GM19397 (cell line): Measurements from ENCODE around the gene LSAMP.

ENCODE experiments used
- ATAC-seq: cut with Tn5 transposase; IDR thresholded peaks from one replicate; pipeline ENCODE4 v1.9.1; 2021; ENCODE audit warnings: mild to moderate bottlenecking, moderate library complexity; ENCODE audit not compliant: unreplicated experiment

Gene LSAMP

DNA sequence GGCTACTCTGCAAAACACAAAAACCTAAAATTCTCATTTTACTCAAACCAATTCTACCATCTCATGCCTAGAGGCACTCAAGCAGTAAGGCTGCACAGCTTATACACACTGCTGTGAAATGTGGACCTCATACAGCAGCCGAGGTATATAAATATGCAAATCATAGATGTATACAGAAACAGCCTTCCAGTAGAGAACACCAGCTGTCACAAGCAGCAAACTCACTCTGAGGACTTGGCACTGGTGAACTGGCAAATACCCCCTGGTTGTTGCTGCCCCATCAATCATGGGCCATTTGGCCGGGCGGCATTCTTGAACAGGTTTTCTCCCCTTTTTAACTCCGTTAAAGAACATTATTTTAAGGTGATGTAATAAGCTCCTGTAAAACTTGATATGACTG is 378.0 kb downstream of the LSAMP start:
- peak; percentile 96 for ATAC-seq

DNA sequence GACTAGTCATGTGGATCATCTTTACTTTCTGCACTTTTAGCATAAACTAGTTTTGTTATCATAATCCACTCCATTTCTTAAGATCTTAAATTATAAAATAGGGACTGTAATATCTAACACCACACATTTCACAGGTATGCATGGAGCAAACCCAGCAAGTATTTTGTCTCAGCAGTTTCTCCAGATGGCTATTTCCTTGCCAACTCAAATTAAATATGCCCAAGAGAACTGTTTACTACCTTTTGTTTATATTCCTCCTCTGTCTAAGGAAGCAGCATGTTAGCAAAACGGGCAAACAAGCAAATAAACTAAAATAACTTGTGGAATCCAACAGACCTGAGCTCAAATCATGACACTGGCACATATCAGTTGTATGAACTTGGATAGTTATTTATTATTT is 379.8 kb downstream of the LSAMP start:
- ATAC-seq, result no peak

DNA sequence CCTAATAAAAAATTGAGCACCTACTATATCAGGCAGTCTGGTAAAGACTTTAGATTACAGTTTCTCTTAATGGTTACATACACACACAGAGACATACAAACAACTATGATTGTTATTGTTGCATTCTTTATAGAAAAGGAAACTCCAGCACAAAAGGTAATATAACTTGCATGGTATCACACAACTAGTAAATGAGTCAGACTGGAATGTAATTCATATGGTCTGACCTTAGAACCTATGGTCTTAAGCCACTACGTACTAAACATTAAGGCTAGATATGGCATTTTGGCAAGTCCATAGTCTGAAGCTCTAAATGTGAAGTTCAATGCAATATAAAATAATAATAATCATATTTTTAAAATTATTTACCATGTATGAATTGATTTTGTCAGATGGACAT is 380.6 kb downstream of the LSAMP start:
- no peak for ATAC-seq

DNA sequence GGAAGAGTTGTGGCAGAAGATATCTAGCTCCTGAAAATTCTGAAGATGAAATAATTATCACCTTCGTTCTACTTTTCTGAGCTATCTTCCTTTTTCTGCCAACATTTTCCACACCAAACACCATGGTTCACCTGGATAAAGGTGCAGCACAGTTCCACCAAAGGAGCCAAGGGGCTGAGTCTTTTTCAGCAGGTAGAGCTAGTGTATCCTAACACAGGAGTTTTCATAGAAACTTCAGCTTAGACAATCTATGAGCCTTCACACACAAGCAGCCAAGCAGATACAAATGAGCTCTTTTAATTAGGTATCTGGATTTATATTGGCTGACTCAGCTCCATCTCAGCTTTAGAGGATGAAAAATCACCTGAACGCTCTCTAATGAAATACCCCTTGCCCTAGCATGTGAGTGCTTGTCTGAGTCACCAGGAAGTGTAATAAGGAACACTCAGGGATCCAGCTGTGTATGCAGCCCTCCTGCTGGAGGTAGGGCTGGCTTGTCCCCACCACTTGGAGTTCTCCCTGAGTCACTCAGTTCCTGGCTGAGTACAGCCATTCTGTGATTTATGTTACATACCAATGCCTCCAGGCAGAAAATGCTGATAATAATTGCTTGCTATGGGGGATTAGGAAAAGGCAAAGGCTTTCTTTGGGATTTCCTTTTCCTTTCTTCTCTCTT is 385.7 kb downstream of the LSAMP start:
- no peak for ATAC-seq

DNA sequence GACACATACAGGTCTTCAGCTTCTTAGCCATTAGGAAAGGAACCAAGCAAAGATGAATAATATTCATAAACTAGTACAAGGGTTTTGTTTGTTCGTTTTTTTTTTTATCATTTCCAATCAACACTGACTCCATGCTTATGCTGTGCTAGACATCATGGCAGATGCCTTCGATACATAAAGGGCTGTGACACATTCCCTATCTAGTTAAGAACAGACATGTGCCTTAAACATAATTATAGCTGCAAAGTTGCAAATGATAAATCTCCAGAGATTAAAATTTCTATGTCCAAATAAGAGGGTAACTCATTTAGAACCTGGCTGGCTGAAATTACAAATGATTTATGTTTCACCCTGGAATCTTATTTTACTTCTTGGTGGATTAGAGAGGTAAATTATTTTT is 386.4 kb downstream of the LSAMP start:
- ATAC-seq, result no peak

DNA sequence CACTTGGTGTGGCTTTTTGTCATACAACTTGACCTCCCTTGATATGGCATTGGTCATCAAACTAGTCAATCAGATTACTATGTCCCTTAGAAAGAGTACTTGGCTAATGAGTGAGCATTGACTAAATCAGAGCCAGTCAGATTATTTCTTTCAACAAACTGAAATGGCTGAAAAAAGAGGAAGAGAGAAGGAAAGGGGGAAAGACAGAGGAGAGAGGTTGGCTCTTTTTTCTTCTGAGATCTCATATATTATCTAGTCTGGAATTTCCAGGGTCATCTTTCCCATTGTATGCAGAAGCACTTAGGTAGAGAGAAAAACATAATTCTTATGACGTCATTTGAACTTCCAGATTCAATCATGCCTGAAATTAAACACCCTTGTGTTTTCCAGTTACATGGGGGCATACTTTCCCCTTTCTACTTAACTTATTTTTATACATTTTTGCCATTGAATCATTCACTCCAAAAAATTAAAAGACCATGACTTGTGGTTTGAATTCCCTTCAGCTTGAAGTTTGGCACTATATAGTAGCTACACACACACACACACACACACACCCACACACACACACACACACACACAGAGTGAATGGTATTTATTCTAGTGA is 387.8 kb downstream of the LSAMP start:
- ATAC-seq, result no peak

DNA sequence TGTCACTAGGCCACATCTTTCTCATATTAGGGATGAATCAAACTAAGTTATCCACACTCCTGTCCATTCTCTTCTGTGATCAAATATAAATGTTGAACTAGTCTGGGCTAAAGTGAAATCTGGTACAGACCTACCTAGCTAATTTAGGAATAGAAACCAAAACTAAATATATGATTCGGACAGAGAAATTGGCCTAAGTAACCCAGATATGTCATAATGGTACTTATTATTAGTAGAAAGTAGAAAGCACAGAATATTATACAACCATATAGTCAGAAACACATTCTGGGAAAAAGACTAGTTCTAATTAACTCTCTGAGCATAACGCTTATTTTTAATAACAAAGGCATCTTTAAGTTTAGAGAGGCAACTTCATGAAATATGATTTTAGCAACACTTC is 389.0 kb downstream of the LSAMP start:
- peak; percentile 70 for ATAC-seq

DNA sequence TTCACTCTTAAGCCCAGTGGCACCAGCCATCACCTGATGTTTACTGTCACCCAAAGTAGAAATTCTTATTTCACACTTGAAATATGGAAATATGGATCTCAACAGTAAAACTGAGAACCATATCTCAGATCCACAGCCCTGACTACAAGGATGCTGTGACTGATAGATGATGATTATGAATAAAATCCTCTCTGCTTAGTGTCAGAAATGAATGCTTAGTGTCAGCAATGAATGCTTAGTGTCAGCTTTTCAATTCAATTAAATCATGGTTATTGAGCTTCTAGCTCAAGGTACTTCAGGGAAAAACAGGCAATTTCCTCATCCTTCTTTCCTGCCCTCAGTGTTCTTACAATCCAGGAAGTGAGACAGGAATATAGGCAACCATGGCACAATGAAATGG is 392.3 kb downstream of the LSAMP start:
- no peak for ATAC-seq

DNA sequence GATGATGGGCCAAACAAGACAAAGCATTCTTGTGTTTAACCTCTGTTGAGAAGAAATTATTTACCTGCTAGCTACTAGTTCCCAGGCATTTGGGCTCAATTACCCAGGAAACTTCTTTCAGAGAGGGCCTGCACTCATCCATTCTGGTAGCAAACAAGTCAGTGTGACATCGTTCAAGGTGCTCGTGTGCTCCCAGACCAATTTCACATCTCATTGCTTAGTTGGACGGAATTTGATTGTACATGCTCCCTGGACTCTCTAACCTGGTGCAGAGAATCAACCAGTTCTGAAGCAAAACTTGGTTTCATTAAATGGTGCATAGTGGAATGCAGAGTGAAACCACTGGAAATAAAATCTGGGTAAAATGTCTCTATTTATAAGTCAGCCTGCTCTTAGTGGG is 392.7 kb downstream of the LSAMP start:
- no peak for ATAC-seq

DNA sequence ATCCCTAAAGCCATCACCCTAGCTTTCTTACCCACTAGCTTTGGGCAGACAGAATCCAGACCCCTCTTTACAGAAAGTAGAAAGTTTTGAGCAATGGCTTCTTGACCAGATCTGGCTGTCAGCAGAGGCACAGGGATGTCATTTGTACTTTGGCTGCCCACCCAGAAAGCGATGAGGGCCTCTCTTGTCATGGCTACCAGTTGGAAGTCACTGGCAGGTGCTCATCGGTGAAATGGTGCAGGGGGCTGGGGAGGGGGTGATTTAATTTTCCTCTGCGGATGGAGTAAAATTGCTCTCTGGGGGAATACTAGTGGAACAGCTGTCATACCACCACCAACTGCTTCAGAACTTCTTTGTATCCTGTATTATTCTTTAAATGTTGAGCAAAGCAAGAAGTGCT is 393.7 kb downstream of the LSAMP start:
- no peak for ATAC-seq

DNA sequence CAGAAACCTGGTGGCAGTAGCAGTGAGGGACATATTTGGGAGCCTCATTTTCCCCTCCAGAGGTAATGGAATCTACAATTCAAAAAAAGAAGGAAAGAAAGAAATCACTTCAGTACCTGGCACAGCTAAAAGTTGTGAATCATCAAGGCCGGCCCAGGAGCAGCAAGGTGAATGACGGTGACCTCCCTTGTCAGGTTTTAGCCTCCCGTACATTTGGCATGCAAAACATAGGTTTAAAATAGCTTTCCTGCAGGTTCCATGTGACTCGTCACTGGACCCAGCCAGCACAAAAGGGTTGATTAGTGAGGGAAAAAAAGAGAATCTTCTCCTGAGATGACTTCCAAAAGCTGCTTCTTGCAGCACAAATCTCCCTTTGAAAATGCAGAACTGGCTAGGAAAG is 394.2 kb downstream of the LSAMP start:
- ATAC-seq, result peak; percentile 76

DNA sequence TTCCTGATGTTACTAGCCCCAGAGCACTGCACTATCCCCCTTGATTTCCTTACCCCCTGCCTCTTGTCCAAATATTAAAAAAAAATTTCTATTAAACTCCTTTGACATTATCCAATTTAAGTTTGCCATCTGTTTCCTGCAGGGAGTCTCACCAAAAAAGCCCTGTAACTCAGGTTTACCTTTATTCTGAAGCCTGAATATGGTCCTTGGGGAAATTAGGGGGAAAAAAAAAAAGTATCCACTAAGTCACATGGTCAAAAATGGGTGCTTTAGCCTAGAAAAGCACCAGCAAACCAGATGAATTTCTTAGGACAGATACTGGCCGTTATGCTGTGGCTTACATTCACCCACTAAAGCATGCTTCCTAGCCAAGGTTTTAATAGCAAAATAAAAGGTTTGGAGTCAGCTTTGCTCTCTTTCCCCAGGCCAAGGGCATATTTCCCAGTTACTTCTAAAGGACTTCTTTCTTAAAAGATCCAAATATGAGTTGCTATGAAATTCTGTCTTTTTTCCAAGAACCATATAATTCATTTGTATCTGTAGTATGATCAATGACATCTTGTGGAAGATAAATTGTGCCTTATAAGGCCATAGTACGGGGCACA is 394.9 kb downstream of the LSAMP start:
- ATAC-seq, result no peak

DNA sequence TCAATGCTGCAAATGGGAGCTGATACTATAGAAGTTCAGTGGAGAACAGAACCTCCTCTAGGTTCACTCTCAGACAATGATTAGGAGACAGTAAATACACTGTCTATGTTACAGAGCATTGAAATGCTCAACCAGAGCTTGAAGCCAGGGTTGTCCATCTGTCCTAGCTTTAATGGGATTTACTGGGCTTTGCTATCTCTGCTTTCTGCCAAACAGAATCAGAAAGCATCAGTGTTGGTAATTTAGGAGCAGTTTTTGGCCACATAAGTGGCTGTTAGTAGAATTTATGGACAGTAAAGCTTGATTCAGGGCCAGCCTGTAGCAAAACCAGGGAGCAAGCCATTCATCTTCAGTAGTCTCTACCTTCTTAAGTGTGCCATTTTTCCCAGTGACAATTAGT is 396.3 kb downstream of the LSAMP start:
- no peak for ATAC-seq

DNA sequence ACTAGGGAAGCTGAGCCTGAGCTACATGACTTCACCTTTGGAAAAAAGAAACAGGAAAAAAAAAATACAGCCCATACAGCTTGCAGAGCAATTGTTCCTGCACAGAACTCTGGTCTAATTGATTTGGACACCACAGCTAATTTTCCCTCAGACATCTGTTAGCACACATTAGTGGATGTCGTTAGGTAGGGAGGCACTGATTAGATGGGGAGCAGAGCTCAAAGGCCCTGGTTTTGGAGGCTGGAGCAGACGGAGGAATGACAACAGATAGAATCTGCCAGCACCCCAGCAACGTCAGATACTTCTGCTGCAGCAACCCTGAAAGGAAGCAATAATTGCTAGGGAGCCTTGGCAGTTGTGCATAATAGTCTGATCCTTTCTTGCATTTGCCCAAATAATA is 398.9 kb downstream of the LSAMP start:
- no peak for ATAC-seq

DNA sequence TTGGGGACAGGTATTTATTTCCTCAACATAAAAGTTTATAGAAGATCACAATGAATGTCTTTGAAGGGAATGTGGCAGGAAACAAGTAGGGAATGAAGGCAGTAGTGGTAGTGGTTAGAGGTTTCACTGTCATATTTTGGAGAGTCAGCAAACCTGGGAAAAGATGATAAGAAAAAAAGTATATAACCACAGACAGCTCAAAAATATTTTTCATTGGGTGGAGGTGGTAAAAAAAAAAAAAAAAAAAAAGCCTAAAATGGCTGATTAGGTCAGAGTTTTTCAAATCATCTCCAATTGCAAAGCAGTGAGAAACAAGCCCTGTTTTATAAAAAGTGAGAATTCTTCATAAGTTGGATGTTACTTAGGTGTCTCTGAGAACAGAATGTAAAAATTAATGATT is 400.0 kb downstream of the LSAMP start:
- ATAC-seq, result no peak

DNA sequence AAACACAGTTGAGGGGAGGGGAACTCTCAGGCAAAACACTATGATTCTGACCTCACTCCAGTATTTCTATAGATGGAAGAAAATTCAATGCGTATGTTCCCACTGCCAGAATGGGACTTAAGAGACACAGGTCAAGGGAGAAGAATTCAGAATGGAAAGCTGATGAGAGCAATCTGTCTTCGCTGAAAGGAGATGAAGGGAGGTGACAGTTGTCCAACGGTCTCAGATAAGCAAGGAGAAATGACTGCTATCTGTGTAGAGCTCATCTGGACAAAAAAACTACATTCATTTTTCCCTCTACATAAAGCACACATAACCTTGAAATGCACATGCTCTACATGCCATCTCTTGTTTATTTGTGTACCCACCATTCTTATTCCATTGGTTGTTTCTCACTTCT is 405.1 kb downstream of the LSAMP start:
- ATAC-seq, result no peak

DNA sequence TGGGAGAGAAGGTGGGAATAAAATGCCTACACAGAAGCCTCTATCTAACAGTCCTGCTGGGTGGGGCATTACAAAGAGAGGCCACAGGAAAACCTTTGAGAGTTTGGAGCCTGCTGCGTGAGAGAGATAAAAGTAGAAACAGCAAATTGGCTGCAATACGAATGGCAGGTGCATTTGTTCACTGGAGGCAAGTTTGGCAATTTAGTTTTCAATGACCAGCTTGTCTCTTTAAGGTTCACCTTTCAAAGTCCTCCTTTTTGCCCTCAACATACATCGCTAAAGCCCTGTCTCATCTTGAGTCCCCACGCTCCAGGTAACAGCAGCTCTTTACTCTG is 405.7 kb downstream of the LSAMP start:
- ATAC-seq, result no peak

DNA sequence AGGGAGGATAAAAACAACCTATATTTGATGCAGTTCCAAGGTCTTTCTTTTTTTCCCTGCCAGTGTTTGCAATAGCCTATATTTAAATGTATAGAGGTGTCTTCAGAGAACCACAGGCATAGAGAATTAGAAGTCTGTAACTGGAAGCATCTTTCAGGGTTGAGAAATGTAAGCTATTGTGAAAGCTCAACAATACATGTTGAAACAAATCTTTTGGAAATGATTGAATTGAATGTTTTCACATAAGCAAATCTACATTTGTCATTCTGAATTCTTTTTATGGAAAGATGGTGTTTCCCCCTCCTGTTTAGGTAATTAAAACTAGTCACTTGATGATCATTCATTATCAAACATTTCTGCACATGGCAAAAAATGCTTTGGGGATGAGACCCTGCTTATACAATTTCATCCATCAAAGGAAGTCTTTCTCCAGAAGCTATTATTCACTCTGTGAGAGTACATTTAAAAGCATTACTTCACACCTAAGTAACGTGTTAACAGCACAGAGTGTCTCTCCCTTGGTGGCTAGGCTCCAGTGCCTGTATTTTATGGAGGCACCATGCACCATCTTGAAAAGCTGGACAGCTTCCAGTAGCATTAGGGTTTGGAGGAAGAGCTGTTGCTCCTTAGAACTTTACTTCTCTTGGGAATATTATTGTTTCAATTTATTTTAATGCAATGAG is 406.2 kb downstream of the LSAMP start:
- no peak for ATAC-seq

DNA sequence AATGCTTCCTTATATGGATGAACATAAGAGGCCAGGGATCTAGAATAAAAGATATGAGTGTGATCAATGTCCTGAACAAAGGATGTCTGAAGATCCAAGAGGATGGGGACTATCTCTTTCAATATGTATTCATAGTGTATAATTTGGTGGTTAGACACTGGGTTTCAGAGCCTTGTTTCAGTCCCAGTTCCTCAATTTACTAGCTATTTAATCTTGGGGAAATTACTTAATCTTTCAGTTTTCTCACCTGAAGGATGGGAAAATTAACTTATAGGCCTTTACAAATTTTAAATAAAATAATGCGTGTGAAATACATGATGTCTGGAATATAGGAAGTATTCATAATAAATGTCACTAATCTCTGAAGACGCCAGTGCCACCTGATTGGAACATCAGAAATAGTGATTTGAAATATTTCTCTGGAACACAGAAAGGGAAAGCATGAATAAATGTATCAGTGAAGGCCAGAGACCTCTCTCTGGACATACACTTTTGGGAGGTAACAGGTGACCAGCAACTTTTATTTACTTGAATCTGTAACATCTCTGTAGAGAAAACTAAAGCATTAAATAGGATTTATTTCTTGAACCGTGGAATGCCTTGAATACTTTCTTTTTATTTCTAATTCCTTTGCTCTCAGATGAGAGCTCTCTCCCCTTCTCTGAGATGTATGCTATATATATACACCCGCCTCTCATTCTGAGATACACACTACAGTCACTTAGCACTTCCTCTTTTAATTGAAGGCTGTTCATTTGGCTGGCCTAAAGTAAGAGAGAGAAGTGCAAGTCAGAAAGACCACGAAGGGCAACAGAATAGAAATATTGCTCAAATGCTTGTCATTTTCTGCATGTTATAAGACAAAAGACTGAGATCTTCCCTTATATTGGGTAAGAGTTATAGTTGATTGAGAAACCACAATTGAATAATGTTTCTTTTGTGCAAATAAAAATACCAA is 407.1 kb downstream of the LSAMP start:
- ATAC-seq, result peak; percentile 98

DNA sequence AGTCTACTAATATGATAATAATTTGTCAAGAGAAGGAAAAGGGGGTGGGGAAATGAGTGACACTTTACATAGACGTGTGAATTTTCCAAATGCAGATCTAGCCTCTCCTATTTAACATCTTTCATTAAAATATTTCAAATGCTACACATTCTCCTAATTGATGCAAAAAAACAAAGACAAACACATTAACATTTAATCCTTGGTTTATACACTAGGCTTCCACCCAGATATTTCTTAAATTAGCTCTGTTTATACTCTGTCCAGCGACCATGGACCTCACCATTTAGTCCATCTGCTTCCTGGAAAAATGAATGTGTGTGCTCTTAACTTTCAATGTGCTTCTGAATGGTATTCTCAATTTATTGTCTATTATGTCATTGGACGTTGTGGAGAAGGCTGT is 409.9 kb downstream of the LSAMP start:
- no peak for ATAC-seq

DNA sequence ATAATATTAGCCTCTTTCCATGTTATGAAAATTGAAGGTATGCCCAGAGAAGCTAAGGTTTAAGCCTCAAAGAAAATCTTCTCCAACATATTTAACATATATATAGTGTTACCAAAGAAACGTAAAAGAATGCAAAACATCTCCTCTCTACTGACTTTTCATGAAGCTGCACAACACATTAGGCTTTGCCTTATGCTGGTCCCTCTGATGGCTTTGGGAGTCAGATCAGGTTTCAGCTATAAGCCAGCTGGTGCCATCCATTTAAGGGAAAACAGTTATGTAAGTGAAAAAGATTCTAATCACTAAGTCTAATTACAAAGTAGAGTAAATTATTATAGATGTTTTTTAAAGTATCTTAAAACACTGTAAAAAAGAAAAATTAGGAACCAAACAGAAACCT is 410.5 kb downstream of the LSAMP start:
- ATAC-seq, result no peak
